K562 (cell line): ENCODE results near the gene ABCA4. TPM values are rescaled to one million over a fixed set of nuclear protein-coding genes. Genes with fewer than 3 reads are reported as not detected.
A peak's percentile ranks its signal among the peaks of the same experiment; 100 is the strongest.

Source experiments
- ATAC-seq: fragments of 200-7000 bp; cut with Tn5 transposase; 3 replicates; pipeline ENCODE4 v1.9.1; 2020; ENCODE audit warnings: moderate library complexity
- BruUV-seq: library from RNA; stranded (reverse); fragments of 400-500 nt; replicated peaks from 2 replicates; lab custom pipeline; 2021; lab: Mats Ljungman, UMichigan
- CTCF ChIA-PET: fragments of 300-600 bp; formaldehyde crosslinking; extraction: SDS; loops from one replicate; lab custom pipeline; 2021; ENCODE audit warnings: low intra/inter-chr PET ratio; lab: Yijun Ruan, JAX
- POLR2A ChIA-PET: fragments of 300-600, 350-650 bp; sonication (Branson Sonifier 250); formaldehyde crosslinking; extraction: SDS; loops from one replicate; lab custom pipeline; 2021; ENCODE audit warnings: antibody characterized with exemption, inconsistent platforms; lab: Yijun Ruan, JAX
- DNase-seq, 4 experiments: peaks; one replicate each; pipeline versions ENCODE4 v3.0.0 to v3.0.0-alpha.2; 2011 to 2018; ENCODE audit warnings: low spot score in 3 of 4, mixed read lengths in 3 of 4; ENCODE audit errors: extremely low read depth in 1 of 4
- FAIRE-seq: peaks from 2 replicates; lab custom pipeline; 2011; peaks lifted over from hg19 to GRCh38; lab: Jason Lieb, UNC
- H2AFZ ChIP-seq: 2 replicates; pipeline ENCODE4 v1.6.0; 2011; ENCODE audit warnings: low read depth, low read length, control low read depth, inconsistent platforms
- H3K27ac ChIP-seq: fragments of 200-600 bp; 3 replicates; pipeline ENCODE4 v1.8.0; 2011; ENCODE audit warnings: low read depth, mild to moderate bottlenecking, control low read depth, inconsistent platforms, low read length, moderate library complexity, mixed read lengths; ENCODE audit errors: extremely low read depth
- H3K27me3 ChIP-seq, 2 experiments: fragments of 300-600 bp in 1 of 2; 2 replicates in 1 of 2; 3 replicates in 1 of 2; pipeline versions ENCODE4 v1.6.0 to v1.8.0; 2011; ENCODE audit warnings: inconsistent platforms in 2 of 2, low read length in 2 of 2, mild to moderate bottlenecking in 1 of 2, mixed read lengths in 1 of 2, moderate library complexity in 1 of 2; ENCODE audit not compliant: control insufficient read depth in 2 of 2, insufficient read depth in 2 of 2
- H3K36me3 ChIP-seq: fragments of 300-600 bp; 3 replicates; pipeline ENCODE4 v1.8.0; 2011; ENCODE audit warnings: mild to moderate bottlenecking, low read length, inconsistent platforms; ENCODE audit not compliant: control insufficient read depth, insufficient read depth
- H3K4me1 ChIP-seq, 2 experiments: fragments of 200-600 bp in 1 of 2; replicated peaks in 1 of 2; 2 replicates in 1 of 2; 3 replicates in 1 of 2; pipeline versions ENCODE4 v1.5.1 to v1.8.0; 2011; ENCODE audit warnings: inconsistent platforms in 2 of 2, low read length in 2 of 2, mild to moderate bottlenecking in 1 of 2, mixed read lengths in 1 of 2, moderate library complexity in 1 of 2; ENCODE audit not compliant: control insufficient read depth in 2 of 2, insufficient read depth in 2 of 2
- H3K4me2 ChIP-seq: 2 replicates; pipeline ENCODE4 v1.6.1; 2011; ENCODE audit warnings: low read length, control low read depth, inconsistent platforms, mixed read lengths; ENCODE audit not compliant: insufficient read depth
- H3K4me3 ChIP-seq: fragments of 200-600 bp; sonication (generic), shearing (Covaris generic); 2 replicates; pipeline ENCODE4 v1.5.1; 2016; ENCODE audit warnings: control low read depth, inconsistent platforms
- H3K79me2 ChIP-seq: fragments of 200-600 bp; 3 replicates; pipeline ENCODE4 v1.8.0; 2011; ENCODE audit warnings: low read length, inconsistent platforms; ENCODE audit not compliant: control insufficient read depth, insufficient read depth
- H3K9ac ChIP-seq, 2 experiments: 2 replicates each; pipeline versions ENCODE4 v1.6.0 to v1.6.1; 2011; ENCODE audit warnings: low read depth in 2 of 2, low read length in 2 of 2, control low read depth in 1 of 2, inconsistent platforms in 1 of 2, mild to moderate bottlenecking in 1 of 2, mixed read lengths in 1 of 2; ENCODE audit not compliant: insufficient read depth in 1 of 2
- H3K9me1 ChIP-seq: one replicate; pipeline ENCODE4 v1.6.0; 2011; ENCODE audit warnings: inconsistent platforms, mild to moderate bottlenecking, low read length, moderate library complexity; ENCODE audit not compliant: control insufficient read depth, insufficient read depth
- H3K9me3 ChIP-seq: replicated peaks from 2 replicates; pipeline ENCODE4 v1.5.1; 2011; ENCODE audit warnings: low read depth, low read length, inconsistent platforms; ENCODE audit not compliant: control insufficient read depth, insufficient read depth
- H4K20me1 ChIP-seq: replicated peaks from 2 replicates; pipeline ENCODE4 v1.6.1; 2011; ENCODE audit warnings: low read length, inconsistent platforms, mixed read lengths; ENCODE audit not compliant: control insufficient read depth, insufficient read depth
- CTCF ChIP-seq, 3 experiments: IDR thresholded peaks in 2 of 3; conservative IDR thresholded peaks in 1 of 3; 2 replicates each; pipeline ENCODE4 v1.5.1; 2011 to 2012; ENCODE audit warnings: low read length in 3 of 3, mild to moderate bottlenecking in 3 of 3, control low read depth in 2 of 3, improper control_type of control experiment in 1 of 3, inconsistent platforms in 1 of 3, low read depth in 1 of 3, mixed read lengths in 1 of 3, moderate library complexity in 1 of 3; ENCODE audit not compliant: insufficient read depth in 2 of 3
- RB1 ChIP-seq: fragments of 450-650 bp; IDR thresholded peaks from 2 replicates; pipeline ENCODE4 v1.6.1; 2017; ENCODE audit warnings: low read depth, mild to moderate bottlenecking
- REST ChIP-seq, 2 experiments: fragments of 450-650 bp; formaldehyde crosslinking in 1 of 2; IDR thresholded peaks; 2 replicates each; pipeline versions ENCODE4 v1.4.0 to v1.6.1; 2014 to 2020; ENCODE audit warnings: mild to moderate bottlenecking in 2 of 2, borderline replicate concordance in 1 of 2, low read depth in 1 of 2
- SMC3 ChIP-seq: conservative IDR thresholded peaks from 2 replicates; pipeline ENCODE4 v1.6.1; 2011; ENCODE audit warnings: low read depth, low read length, improper control_type of control experiment; ENCODE audit not compliant: insufficient read depth
- SPI1 ChIP-seq: IDR thresholded peaks from 2 replicates; pipeline ENCODE4 v1.6.1; 2011; ENCODE audit warnings: low read depth, low read length, control low read depth, borderline replicate concordance
- VEZF1 ChIP-seq: fragments of 200-800 bp; sonication (Bioruptor generic); IDR thresholded peaks from 2 replicates; pipeline ENCODE4 v1.6.1; 2017; ENCODE audit warnings: missing genetic modification characterization, missing compliant biosample characterization
- WGBS: fragments of 100-300 bp; shearing (Covaris generic); methylation state at CpG from one replicate; pipeline ENCODE4 v1.1.6; 2016; ENCODE audit warnings: low coverage, mixed read lengths; ENCODE audit not compliant: insufficient coverage; ENCODE audit errors: missing lambda C conversion rate; 5-methylcytosine and 5-hydroxymethylcytosine counted together
- in situ Hi-C: fragments of 300-500 bp; cut with MboI; formaldehyde crosslinking; loops from 4 replicates; pipeline ENCODE4 v1.15.0; 2018; ENCODE audit warnings: inconsistent platforms, mixed read lengths
- intact Hi-C: fragments of 100-400 bp; cut with micrococcal nuclease; formaldehyde crosslinking; loops from 2 replicates; pipeline ENCODE4 v1.14.2; 2022
- polyA plus RNA-seq, 8 experiments: library from polyadenylated mRNA; depleted of rRNA in 4 of 8; stranded (reverse) in 5 of 8; unstranded in 3 of 8; fragments of >200 nt; fragmentation: Nextera tagmentation in 2 of 8; fragmentation: Illumina TruSeq in 1 of 8; extraction: Ambion mirVana in 2 of 8; extraction: Trizol in 1 of 8; gene quantifications; 2 replicates each; pipeline versions ENCODE4 v1.2.1 to v1.2.3, GENCODE V29; 2011 to 2014; ENCODE audit warnings: inconsistent platforms in 1 of 8, missing spikeins in 1 of 8
- total RNA-seq, 7 experiments: library from RNA; depleted of rRNA in 6 of 7; stranded (reverse); fragments of >200 nt in 6 of 7; fragmentation: Illumina TruSeq in 2 of 7; extraction: Trizol in 2 of 7; gene quantifications; 2 replicates each; pipeline versions ENCODE4 v1.2.1 to v1.2.3, GENCODE V29; 2011 to 2021; ENCODE audit warnings: low replicate concordance in 1 of 7

ABCA4 gene
- total and polyA plus RNA-seq, 9 of the 15 experiments (the other 6 are each of a cell fraction or from before 2014, with no cell fraction given) = 0.01 to 0.04 TPM; not detected in 7

- Histone ChIP-seq H3K27ac (no peak overlapping the region), H3K79me2 (no peaks in the 10 kb centered on the region), H3K9me1 (no peaks in the 10 kb centered on the region), H3K4me3 (no peak overlapping the region), H2AFZ (no peak overlapping the region), H3K9ac (no peak overlapping the region), H3K4me2 (no peak overlapping the region), H3K4me1 (no peaks in the 10 kb centered on the region), H4K20me1 (no peaks in the 10 kb centered on the region; the same call in 1 of the 2 replicates), H3K27me3 (peaks cover 0 to 6% of the 10 kb centered on the region in 2 experiments; a peak in 2 of 5 replicates), H3K36me3 (no peaks in the 10 kb centered on the region), H3K9me3 (no peaks in the 10 kb centered on the region)
- in situ Hi-C loops = loop anchor here (10.0 kb wide), 2 partner anchors 413 to 743 kb away; no protein-coding TSS in a partner anchor
- intact Hi-C loops = loop anchor here (1.0 kb wide), 3 partner anchors 275 to 744 kb away; no protein-coding TSS in a partner anchor
- POLR2A ChIA-PET = interaction anchor here (0.6 to 0.7 kb wide), 2 partner anchors 36 to 402 kb away, joined by 3 read pairs; no protein-coding TSS in a partner anchor
- DNase-seq = peak; percentile 55 to 77 (median 73)
- WGBS = 3% methylated on average over 5 of the region's 5 CpGs
- no TSS peak for BruUV-seq
- peak; percentile 81 for FAIRE-seq
- CTCF ChIA-PET = interaction anchor here (0.7 to 4.5 kb wide), 4 partner anchors 274 to 744 kb away, joined by 3 to 44 read pairs (median 4); no protein-coding TSS in a partner anchor
- ATAC-seq = peak; percentile 98
- TF ChIP-seq SMC3 = peak; percentile 81
- TF ChIP-seq RB1 = 0 out of 2 replicates have a peak, but pooled peaks have one; percentile 25
- peak; percentile 77; the same call in 1 of the 2 replicates for TF ChIP-seq REST (IDR thresholded peaks at IDR 0.05; ENCODE audit: borderline replicate concordance)
- TF ChIP-seq REST (CRISPR knock-in tag; IDR thresholded peaks at IDR 0.05; ENCODE audit: low read depth) = no peak
- TF ChIP-seq CTCF (IDR thresholded peaks at IDR 0.05 in 2 of 3, conservative IDR thresholded peaks at IDR 0.05 in 1 of 3; ENCODE audit: insufficient read depth in 2 of 3, low read depth in 1 of 3, low read length in 3 of 3) = peak; percentile 79 to 80 (median 79)
- peak; percentile 55; the same call in 1 of the 2 replicates for TF ChIP-seq SPI1
- no peak for TF ChIP-seq VEZF1 (CRISPR knock-in tag)
These were observed 59.2 kb downstream of the ABCA4 start for GRCh38 chr1:94061513-94062443.
